ENCODE data around the gene HRAS. TPM values are rescaled to one million over a fixed set of nuclear protein-coding genes. Genes with fewer than 3 reads are reported as not detected.

The HRAS gene
- total and polyA plus RNA-seq, 2 of the 13 experiments (the other 11 are each of a cell fraction or from before 2014, with no cell fraction given): 32.9 to 50.0 TPM

- TF ChIP-seq FOXP1 (IDR thresholded peaks at IDR 0.05): no peak
- TF ChIP-seq FOXP1 (CRISPR knock-in tag; IDR thresholded peaks at IDR 0.05): no peak
- no peak for TF ChIP-seq TEAD2 (CRISPR knock-in tag; IDR thresholded peaks at IDR 0.05)
- no peak for TF ChIP-seq U2AF1 (optimal IDR thresholded peaks at IDR 0.05; ENCODE audit: low read depth, low read length)
- TF ChIP-seq BCL6 (CRISPR knock-in tag; IDR thresholded peaks at IDR 0.05): no peak
- no peak for TF ChIP-seq GMEB2 (CRISPR knock-in tag; IDR thresholded peaks at IDR 0.05; ENCODE audit: low read depth)
- TF ChIP-seq CENPX (CRISPR knock-in tag; IDR thresholded peaks at IDR 0.05): no peak
- no peak for TF ChIP-seq PAWR (CRISPR knock-in tag; IDR thresholded peaks at IDR 0.05; ENCODE audit: borderline replicate concordance)
- TF ChIP-seq KDM5B (CRISPR knock-in tag; IDR thresholded peaks at IDR 0.05; ENCODE audit: borderline replicate concordance): 0 out of 2 replicates have a peak, but pooled peaks have one; percentile 28
These were observed 15.3 kb upstream of the HRAS start (continued) for GRCh38 chr11:550746-551085.

- ChIA-PET POLR2A (interaction anchor here (0.6 to 1.5 kb wide), 3 partner anchors 9 to 37 kb away, joined by 3 to 5 read pairs (median 4); no protein-coding TSS in a partner anchor), CTCF (ENCODE audit: low intra/inter-chr PET ratio, low total read pairs) (no interaction called here)
- intact Hi-C loops (cut with micrococcal nuclease; ENCODE audit: unreplicated experiment): loop anchor here (10.0 kb wide), 1 partner anchor 65 kb away; the partner anchor contains the start of gene IRF7
- FAIRE-seq: no peak
- BruUV-seq (replicated peaks): no TSS peak
- Histone ChIP-seq H3K79me2 (ENCODE audit: insufficient read depth, low read length) (no peaks in the 10 kb centered on the region), H3K4me2 (ENCODE audit: low read depth, low read length) (no peak overlapping the region), H3K4me1 (ENCODE audit: insufficient read depth, low read length) (peaks cover 58% of the 10 kb centered on the region), H3K9me3 (ENCODE audit: low read length) (no peaks in the 10 kb centered on the region), H3K27ac (ENCODE audit: extremely low read length, insufficient read depth, low read length) (no peak overlapping the region), H3K9ac (ENCODE audit: insufficient read depth, low read depth, low read length) (no peak overlapping the region), H3K4me3 (replicated peaks in 1 of 3; ENCODE audit: insufficient read depth in 1 of 3, low read depth in 2 of 3, low read length in 3 of 3) (no peak overlapping the region), H3K36me3 (replicated peaks in 1 of 2; ENCODE audit: control insufficient read depth in 1 of 2, insufficient read depth in 2 of 2, low read length in 2 of 2) (no peaks in the 10 kb centered on the region), H2AFZ (ENCODE audit: low read length) (no peak overlapping the region), H4K20me1 (ENCODE audit: insufficient read depth, low read length) (no peaks in the 10 kb centered on the region), H3K27me3 (ENCODE audit: control insufficient read depth in 1 of 2, insufficient read depth in 2 of 2, low read length in 2 of 2) (peaks cover 11 to 35% of the 10 kb centered on the region in 2 experiments)
- in situ Hi-C loops (cut with HindIII; ENCODE audit: extremely low pct_ligation_motif_present, low pct_unique_long_range_greater_than_20kb): loop anchor here (10.0 kb wide), 1 partner anchor 75 kb away; the partner anchor contains the start of genes CDHR5 and SCT
- no peak for DNase-seq (ENCODE audit: low spot score)
- ATAC-seq: no peak
- WGBS (ENCODE audit: low lambda C conversion rate): 52% methylated on average over 10 of the region's 25 CpGs
- TF ChIP-seq HIC2 (CRISPR knock-in tag; IDR thresholded peaks at IDR 0.05; ENCODE audit: low read depth): 0 out of 2 replicates have a peak, but pooled peaks have one; percentile 4
- no peak for TF ChIP-seq ATF1 (CRISPR knock-in tag; IDR thresholded peaks at IDR 0.05)
- no peak for TF ChIP-seq ZNF34 (CRISPR knock-in tag; IDR thresholded peaks at IDR 0.05; ENCODE audit: borderline replicate concordance)
- TF ChIP-seq ETV6 (CRISPR knock-in tag; conservative IDR thresholded peaks at IDR 0.05): no peak
- TF ChIP-seq ZBTB46 (CRISPR knock-in tag; IDR thresholded peaks at IDR 0.05; ENCODE audit: borderline replicate concordance): no peak
- peak; percentile 98 for TF ChIP-seq MNT (IDR thresholded peaks at IDR 0.05)
- TF ChIP-seq BHLHE40 (IDR thresholded peaks at IDR 0.05; ENCODE audit: low read length): no peak
These were observed 14.8 kb upstream of the HRAS start for GRCh38 chr11:550021-550745.
